ENCODE results near the gene PIANP.

PIANP gene

DNA sequence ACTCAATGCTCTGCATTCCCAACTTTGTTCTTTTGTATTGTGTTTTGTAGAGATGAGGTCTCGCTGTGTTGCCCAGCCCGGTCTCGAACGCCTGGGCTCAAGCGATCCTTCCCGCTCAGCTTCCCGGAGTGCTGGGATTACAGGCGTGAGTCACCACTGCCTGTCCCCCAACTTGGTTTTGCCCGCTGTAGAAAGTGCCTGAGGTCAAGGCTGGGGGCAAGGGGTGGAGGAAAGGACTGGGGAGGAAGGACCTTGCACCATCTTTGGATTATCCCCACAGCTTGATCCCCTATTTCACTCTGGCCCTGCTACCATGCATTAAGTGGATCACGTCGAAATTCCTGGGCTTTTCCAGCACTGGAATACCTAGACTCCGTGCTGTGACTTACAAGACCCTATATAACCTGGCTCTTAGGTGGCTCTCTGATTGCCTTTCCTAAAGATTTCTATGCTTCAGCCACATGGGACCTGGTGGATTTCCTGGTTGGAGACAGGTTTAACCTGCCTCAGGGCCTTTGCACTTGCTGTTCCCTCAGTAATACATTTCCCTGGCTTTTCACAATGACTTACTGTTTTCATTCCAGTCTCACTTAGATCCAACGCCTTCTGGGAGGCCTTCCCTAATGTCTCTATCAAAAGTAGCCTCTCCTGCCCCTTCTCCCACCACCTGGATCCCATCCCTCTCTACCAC, 608 bp upstream of the PIANP start:
- no peak for DNase-seq

DNA sequence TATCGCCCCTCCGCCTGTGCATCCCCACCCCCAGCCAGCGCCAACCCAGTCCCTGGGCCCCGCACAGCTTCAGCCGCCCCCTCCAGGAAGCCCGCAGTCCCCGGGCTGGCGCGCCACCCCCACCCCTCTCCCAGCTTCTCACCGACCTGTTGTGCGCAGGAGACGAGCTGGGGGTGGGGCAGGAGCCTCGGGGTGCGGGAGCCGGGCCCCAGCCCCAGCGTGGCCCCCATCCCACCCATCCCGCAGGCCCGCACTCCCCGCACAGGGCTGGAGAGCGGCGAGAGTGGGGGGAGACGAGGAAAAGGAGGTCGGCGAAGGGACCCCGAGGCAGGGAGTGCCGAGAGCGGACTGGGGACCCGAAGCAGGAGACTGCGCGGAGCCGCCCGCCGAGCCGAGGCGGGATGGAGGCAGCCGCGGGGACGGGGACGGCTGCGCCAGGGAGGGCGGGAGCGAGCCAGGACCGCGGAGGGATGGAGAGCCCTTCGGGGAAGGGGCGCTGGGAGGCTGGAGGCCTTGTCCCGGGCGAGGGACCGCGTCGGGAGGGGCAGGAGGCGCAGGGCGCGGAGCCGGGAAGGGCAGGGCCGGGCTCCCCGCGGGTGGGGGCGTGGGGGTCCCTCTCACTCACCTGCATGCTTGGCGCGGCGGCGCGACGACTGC, 498 bp downstream of the PIANP start:
- peak; percentile 50 for DNase-seq

DNA sequence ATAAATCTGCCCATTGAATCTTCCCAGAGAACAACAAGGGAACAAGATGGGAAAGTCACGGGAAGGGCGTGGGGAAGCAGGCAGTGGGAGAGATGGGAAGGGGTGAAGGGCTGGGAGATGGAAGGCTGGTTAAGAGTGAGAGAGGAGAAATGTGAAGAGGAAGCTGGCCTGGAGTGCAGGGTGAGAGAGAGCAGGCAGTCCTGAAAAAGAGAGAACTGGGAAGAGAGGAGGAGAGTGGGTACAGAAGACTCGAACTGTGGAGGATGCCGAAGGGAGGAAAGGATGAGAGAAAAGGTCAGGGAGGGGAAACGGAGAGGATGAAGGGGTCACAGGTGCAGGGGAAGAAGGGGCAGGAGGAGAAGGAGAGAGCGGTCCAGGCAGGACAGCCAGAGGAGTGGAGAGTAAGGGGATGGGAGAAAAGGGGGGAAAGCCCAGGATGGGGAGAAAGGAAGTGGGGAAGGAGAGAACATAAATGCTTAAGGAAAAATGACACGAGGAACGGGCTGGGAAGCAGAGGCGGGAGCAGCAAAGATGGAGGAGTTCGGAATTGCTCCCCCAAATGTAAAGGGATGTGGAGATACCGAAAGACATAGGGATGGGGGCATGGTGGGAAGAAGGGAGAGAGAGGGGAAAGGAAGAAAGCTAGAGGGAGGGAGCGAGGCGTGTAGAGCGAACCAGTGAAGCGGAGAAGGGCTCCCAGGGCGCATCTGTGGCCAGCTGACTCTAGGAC, 1.2 kb downstream of the PIANP start:
- DNase-seq, result no peak

DNA sequence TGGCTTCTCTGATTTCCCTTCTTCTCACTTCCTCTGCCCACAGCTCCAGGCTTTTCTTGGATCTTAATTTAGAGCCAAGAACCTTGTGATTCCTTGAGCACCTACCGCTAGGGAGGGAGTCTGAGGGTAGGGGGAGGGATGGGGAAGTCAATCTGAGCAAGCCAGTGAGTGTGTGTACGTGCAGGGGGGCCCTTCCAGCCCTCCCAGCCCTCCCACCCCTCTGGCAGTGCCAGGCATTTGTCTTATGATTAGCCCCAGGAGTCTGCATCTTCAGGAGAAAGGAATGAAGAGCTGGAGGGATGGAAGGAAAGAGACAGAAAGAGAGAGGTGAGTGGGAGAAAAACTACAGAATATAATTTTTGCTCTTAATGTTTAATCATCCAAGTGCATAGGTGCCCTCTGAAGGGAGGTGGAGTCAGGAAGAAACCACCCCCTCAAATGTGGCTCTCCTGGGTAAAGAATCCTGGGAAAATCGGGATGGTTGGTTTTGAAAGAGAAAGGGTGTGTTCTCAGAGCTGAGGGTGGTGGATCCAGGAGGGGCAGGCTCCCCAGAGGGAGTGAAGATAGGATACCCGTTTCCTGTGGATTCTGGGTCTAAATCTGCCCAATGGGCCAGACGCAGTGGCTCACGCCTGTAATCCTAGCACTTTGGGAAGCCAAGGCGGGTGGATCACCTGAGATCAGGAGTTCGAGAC, 2.1 kb downstream of the PIANP start:
- DNase-seq, result no peak

DNA sequence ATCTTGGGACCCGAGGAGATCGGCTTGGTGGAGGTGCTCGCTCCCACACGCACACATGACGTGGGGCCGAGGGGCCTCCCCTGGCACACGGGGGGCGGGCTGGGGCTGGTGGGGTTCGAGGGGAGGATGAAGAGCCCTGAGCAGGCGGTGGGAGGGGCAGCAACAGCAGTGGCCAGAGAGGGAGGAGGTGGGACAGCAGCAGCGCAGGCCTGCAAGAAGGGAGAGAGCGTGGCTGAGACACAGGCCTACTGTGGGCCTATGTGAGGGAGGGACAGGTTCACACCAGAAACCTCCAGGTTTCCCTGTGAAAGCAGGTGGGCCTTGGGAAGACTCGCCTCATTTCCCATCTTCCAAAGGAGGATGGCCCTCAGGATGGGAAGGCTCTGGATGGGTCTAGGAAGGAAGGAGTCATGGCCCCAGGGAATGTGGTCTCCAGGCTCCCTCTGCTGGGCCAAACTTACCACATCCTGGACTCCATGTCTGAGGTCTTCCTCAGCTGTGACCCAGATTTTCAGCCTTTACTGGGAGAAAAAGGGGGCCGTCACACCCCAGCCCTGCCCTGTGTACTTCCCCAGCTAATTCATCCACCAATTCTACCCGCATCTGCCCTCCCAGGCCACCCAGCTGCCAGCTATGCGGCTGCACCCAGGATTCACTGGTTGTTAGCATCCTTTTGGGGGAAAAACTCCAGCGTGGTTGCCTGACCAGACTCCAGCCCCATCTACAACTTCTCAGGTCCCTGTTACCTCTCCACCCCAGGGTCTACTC, 2.8 kb downstream of the PIANP start:
- DNase-seq, result peak; percentile 86

DNA sequence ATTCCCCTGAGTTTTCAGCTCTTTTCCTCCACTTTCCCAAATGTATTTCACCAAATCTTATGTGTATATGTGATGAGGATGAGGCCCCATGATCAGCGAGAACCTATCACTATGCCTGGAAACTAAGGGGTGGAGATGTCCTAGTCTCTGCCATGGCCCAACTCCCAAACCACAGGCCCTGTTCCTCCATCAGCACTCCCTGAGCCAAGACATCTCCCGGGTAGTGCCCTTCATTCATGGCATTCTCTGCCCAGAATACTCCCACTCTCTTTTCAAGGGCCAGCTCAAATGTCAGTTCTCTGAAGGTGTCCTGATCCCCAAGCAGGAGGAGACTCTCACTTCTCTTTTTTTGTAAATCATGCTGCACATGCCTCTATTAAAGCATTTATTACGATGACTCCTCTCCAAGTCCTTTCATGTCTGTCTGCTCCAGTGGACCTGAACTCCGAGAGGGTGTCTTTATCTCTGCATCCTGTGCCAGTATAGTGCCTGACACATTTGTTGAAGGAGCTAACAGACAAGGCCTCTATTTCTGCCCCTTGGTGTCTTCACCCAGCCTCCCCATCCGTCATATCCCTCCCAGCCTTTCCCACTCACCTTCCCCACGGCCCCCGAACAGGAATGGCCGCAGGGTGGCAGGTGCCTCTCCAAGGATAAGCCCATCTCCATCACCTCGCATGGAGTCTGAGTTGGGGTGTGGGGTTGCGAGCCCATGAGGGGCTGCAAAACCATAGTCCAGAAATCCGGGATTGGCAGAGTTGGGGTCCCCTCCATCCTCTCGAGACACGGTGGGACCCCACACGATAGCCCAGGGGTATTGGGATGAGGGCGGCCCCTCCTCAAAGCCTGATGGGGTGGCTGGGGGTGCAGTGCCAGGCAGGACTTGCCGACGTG, 3.7 kb downstream of the PIANP start:
- DNase-seq, result peak; percentile 49

DNA sequence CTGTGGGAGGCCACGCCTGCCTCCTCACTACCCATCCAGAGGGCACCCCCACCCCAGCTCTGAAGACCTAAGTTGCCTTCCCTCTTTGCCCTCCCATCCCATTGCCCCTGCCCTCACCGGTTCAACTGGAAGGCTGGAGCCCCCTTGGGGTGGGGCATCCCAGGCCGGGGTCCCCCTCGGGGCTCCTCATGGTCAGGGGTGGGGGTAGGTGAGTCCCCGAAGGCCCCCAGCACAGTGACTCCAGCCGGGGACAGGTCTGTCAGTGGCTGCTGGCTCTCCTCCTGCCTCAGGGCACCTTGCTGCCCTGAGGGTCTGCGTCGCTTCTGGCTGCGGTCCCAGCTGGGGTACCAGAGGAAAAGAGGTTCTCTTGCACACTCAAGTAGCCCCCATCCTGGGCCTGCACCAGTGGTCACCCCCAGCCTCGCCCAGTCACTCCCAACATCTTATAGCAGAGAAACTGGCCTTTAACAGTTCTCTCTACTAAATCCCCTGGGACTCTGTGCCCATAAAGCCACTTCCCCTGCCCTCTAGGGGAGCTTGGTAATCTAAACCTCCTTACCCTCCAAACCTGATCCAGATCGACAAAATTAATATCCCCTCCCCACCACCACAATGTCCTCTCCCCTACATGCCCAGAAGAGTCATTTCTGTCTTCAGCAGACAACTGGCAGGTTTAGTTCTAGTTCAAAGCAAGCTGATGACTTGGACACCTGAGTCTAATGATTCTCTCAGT, 5.1 kb downstream of the PIANP start:
- DNase-seq, result no peak

DNA sequence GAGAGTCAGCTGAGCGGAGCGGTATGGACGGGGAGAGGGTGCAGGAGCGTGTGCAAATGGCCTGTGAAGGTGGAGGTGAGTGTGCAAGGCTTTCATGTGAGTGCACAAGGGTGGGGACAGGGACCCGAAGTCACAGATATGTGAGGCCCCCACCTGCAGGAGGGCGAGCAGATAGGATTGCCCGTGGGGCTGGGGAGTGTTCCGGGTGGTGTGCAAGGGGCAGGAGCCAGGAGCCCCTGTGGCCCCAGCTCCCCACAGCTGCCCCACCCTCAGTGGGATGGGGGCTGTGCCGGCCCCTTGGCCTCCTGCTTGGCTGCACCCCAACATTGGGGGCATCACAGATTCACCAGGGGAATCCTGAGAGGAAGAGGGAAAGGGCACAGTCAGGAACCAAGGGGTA, 5.9 kb downstream of the PIANP start:
- DNase-seq, result no peak

DNA sequence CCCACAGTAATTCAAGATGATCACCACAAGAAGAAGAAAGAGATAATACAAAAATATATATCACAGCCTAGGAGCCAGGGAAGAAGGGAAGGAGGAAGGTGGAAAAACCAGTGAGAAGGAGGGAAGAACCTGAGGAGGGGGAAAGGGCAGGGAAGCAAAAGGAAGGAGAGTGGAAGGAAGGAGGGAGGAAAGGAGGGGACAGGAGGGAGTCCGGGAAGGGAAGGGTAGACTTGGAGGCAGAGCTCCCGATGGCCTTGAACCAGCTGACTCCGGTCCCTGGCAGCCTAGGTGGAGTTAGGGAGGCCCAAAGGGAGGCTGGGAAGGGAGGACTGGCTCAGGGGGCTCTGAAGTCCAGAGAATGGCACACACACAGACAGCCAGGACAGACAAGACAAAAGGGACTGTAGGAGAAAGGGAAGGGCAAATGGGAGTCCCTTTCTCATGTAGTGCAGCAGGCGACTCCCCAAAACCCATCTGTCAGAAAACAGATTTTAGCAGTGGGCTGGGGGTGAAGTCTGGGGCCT, 6.7 kb downstream of the PIANP start:
- DNase-seq, result no peak

DNA sequence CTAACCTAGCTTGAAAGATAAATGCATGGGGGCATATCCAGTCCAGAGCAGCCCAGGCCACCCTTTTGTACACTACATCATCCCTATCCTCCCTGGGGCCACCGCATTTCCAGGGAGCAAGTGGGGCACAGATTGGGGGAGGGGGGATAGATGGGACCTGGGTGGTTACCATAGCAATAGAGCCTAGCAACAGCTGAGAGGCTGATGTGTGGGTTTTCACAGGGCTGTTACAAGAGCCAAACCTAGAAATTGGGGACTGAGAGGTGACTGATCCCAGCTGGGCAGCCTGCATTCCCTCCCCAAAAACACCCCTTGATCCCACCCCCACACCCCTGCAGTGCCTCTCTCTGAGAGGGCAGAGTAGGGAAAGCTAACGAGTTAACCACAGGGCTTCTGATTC, 7.7 kb downstream of the PIANP start:
- DNase-seq, result peak; percentile 40

DNA sequence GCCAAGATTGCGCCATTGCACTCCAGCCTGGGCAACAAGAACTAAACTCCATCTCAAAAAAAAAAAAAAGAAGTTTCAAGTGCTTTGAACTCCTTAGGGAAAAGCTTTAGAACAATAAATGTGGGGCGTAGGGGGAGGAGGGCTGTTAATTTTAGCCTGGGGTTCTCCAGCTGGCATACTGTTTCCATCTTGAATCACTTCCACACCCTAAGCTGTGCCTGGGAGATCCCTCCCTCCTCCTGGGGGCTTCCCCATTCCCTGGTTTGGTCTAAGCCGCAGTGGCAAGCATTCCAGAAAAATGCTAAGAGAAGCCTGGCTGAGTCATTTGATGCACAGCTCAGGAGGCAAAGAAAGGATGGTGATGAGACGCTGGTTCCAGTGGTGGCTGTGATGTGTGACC, 9.1 kb downstream of the PIANP start:
- DNase-seq, result no peak

DNA sequence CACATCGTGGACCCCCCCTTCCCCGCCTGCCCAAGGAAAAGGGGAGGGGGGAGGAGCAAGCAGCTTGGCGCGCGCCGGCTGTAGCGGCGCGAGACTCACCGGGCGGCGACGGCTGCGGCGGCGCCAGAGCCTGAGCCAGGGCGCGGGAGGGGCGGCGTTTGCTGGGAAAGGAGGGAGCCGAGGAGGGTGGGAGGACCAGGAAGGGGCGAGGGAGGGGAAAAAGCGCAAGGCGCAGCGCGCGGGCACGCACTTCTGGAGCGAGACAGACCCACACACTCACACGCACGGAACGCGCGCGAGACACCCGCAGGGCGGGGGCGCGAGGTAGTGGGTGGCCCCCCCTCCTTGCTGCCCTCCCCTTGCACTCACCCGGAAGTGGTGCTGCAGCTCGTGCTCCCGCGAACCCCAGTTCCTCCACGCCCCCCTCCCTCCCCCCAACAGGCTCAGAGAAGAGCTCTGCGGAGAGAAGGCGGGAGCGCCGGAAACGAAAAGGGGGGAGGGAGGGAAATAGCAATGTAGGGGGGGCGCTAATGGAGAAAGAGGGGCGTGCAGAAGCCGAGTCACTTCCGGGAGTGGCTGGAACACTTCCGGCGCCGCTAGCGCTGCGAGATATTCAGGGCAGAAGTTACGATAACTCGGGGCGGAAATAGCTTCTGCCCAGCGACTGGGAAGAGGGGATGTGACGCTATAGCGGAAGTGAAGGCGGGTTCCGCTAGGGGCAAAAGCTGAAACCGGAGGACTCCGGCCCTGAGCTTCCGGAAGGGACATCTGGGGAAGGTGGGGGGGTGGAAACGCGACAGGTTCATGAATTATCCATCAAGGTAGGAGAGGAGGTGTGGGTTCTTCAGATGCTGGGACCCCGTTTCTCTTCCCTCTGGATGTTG, 11.4 kb downstream of the PIANP start, which contains the start of gene ZNF384:
ZNF384 (minus strand) TSS at position 377 of the 884 bp plus-strand sequence. CDS start 9,855 bp downstream, outside the sequence.
- peak; percentile 100 for DNase-seq

DNA sequence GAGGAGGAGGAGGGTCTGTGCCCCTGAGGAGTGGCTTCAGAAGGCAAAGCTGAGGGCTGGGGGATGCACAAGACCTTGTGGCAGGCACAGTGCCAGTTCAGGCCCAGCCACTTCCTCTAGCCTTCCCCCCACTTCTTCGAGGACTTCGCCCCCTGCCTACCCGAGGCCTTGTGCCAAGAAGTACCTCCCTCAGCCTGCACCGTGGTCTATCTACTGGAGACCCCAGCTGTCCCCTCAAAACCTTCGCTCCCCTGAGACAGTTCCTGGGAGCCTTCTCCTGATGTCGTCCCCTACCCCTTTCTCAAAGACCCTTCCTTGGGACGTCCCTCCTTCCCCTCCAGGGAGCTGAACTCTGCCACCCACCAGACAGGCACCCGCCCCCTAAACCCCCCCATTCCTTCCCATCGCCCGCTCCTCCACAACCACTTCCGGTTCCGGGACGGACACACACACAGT, 12.0 kb downstream of the PIANP start:
- DNase-seq, result peak; percentile 72

DNA sequence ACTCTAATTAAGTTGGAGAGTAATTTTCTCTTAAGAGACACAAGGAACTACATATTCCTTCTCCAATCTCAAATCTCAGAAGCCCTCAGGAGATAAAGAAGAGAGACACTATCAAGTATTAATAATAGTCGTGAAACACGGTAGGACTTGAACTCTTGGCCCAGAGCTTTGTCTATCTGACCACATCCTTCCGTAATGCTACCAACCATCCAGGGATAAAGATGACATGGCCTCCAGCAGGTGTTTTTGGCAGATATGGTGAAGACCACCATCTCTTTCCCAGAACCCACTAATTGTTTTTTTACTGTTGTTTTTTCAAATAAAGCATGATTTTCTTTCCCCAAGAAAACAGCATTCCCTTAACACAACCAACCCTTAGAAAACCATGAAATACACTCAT, 14.8 kb downstream of the PIANP start:
- DNase-seq, result no peak

DNA sequence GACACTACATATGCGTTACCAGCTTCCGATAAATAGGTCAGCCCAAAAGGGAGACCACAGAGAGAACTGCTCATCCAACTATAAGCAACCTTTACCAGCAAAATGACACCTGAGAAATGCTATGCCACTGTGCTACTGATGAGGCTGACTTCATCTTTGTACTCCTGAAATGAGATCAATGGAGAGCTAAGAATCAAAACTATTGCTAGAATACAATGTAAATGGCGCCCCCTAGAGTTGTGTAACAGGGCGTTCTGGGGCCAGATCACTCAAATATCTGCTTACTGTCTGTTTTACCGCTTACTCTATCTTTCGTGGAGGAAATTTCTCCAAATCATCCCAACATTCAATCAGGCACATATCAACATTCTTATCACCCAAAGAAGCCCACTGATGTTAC, 16.0 kb downstream of the PIANP start:
- DNase-seq, result peak; percentile 83

DNA sequence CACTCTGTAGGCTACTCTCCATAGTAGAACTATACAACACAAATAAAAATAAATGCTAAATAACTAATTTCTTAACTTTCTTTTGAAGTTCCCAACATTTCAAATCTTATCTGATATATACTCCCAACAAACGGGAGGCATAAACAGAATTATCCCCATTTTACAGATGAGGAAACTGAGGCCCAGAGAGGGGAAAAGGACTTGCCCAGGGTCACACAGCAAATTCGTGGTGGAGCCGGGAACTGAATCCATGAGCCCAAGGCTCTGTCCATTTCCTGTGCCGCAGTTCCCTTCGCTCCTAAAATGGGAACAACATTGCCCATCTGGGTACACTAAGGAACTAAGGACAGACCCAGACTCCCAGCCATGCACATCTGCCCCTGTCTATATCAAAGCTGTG, 23.7 kb downstream of the PIANP start:
- no peak for DNase-seq

DNA sequence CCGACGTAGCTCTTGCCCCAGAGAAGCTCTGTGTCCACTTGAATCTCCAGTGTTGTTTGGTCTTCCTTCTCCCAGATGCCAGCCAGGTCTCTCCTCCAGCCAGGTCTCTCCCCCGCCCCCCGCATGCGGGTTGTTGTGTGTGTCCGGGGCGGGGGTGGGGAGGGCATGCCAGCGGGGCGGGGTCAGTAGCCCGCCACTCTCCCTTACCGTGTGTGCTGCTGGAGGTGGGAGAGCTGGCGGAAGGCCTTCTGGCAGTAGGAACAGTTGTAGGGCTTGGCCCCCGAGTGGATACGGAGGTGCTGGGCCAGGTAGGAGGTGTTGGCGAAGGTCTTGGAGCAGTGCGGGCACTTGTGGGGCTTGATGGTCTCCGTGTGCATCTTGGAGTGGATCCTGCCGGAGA, 28.5 kb downstream of the PIANP start:
- no peak for DNase-seq

DNA sequence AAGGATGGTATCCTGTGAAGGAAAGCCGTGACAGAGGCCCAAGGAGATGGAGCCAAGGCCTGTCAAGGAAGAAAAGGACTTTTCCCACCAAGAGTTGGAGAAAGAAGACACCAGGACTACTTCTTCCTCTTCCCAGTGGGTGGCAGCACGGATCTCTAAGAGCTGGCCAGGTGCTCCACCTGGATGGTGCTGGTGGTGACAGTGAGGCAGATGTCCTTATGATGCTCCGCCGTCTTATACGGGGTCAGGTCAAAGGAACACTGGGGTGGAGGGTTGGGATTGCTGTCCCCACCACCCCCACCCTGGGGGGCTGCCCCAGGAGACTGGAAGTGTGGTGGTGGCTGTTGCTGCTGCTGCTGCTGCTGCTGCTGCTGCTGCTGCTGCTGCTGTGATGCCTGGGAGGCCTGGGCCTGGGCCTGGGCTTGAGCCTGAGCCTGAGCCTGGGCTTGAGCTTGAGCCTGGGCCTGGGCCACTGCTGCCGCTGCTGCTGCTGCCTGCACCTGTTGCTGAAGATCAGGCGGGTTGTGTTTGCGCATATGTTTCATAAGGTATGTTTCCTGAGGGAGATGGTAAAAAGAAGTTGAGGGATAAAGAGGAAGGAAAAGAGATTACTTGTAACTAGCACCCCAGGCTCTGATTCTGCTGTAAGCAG, 32.9 kb downstream of the PIANP start:
- DNase-seq, result peak; percentile 76

DNA sequence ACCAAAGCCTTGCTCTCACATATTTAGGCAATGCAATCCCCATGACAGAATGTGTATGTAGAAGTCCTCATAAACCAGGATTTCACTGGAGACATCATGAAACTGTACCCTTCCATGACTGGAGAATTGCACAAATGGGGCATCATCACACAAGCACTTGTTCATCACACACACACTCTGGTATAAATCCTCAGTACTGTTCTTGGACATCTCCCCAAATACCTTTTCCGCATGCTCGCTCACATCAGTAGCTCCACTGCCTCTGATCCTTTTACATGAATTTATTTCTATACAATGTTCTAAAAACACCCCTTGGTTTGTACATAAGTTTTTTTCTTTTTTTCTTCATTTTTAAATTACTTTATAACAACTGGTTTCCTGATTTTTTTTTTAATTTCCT, 34.4 kb downstream of the PIANP start:
- DNase-seq, result no peak
